HG03060 (cell line): ENCODE data around the gene ZSCAN30.

ENCODE experiments used
- ATAC-seq: cut with Tn5 transposase; IDR thresholded peaks from one replicate; pipeline ENCODE4 v1.9.1; 2021; ENCODE audit warnings: low read depth, moderate number of reproducible peaks; ENCODE audit not compliant: unreplicated experiment

ZSCAN30 gene

GRCh38 chr18:35282353-35282752 lies 7.7 kb downstream of the ZSCAN30 start:
- ATAC-seq: no peak

GRCh38 chr18:35278969-35279368 lies 11.1 kb downstream of the ZSCAN30 start:
- no peak for ATAC-seq

DNA sequence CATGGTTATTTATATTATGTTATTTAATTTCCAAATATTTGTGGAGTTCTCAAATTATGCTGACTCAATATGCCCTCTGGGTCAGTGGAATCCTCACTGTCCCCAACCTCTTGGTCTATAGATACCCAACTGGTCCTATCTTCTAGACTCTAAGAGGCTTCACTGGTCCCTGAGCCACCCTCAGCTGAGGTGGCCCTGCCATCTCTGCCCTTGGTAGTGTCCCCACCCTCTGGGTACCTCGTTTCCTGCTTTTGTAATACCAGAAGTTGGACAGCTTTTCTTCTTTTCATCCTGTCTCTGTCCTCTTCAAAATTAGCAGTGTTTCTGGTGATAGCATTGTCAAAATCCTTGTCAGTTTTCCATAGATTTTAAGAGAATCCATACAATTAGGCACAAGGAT lies 11.9 kb downstream of the ZSCAN30 start:
- no peak for ATAC-seq

DNA sequence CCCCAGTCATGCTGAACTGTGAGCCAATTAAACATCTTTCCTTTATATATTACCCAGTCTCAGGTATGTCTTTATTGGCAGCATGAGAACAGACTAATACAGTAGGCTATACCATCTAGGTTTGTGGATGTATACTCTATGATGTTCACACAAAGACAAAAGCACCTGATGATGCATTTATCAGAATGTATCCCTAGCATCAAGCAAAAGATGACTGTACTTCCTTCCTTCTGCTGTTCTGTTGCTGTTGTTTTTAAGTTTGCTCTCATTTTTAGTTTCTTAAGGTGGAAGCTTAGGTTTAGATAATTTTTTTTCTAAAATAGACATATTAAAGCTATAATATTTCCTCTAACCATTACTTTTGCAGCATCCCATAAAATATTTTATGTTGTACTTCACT lies 12.4 kb downstream of the ZSCAN30 start:
- no peak for ATAC-seq

- no peak for ATAC-seq
Measured at GRCh38 chr18:35276267-35276666, 13.8 kb downstream of the ZSCAN30 start.

DNA sequence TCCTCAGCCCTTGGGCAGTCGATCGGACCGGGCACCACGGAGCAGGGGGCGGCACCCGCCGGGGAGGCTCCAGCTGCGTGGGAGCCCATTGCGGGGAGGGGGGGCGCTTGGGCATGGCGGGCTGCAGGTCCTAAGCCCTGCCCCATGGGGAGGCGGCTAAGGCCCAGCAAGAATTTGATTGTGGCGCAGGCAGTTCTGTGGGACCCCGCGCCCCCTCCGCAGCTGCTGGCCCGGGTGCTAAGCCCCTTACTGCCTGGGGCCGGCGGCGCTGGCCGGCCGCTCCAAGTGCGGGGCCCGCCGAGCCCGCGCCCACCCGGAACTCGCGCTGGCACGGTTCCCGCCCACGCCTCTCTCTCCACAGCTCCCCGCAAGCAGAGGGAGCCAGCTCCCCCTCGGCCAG lies 18.4 kb downstream of the ZSCAN30 start:
- no peak for ATAC-seq

DNA sequence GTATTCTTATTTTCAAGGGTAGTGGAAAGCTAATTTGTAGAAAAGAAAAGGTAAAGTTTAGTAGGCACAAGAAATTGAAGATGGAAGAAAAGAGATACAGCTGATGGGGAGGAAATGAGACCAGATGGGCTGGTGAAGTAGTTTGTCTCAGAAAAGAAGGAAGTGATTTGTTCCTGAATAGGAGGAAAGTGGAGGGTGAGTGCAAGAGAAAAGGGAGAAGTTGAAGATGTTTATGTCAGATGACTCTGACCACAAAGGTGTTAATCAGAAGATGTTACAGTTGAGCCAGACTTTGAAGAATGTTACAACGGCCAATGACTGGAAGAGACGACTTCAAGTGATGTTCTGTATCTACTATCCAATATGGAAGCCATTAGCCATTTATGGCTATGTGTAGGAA lies 21.2 kb downstream of the ZSCAN30 start:
- no peak for ATAC-seq

DNA sequence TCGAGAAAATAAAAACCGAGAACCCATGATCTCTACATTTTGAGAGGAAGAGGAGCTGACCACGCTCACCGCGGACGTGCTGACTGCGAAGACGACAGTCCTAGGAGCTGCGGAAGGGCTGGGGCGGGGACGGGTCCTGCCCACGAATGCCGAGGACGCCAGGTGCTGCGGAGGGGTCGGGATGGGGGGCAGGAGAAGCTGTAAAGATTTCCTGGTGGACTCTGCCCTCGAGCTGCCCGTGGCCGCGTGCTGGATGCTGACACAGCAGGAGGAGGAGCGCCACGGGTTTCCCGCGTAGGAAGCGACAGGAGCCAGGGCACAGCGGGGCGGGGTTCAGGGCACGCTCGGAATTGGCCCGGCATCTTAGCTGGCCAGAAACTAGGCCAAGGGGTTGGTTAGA lies 22.2 kb downstream of the ZSCAN30 start:
- no peak for ATAC-seq

DNA sequence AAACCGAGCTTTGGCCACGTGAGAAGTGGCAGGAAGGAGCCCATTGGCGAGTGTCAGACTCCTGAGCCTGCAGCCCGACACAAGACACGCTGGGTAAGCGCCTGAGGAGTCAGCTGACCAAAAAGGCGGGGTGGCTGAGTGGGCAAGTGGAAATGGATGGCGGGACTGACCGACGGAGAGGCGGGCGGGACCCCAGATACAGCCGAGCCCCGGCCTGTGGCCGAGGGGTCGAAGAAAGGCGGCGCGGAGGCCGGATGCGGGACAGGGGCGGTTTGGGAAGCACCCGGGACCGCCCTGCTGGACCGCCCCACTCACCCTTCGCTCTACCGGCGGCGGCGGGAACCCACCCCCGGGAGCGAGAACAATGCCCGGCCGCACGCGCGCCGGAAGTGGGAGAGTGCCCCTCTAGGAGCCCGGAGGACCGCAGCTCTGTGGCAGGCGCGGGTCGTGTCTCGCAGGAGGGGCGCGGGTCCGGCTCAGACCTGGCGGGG lies 22.8 kb downstream of the ZSCAN30 start:
- no peak for ATAC-seq

GRCh38 chr18:35264409-35264808 lies 25.6 kb downstream of the ZSCAN30 start:
- ATAC-seq: no peak

DNA sequence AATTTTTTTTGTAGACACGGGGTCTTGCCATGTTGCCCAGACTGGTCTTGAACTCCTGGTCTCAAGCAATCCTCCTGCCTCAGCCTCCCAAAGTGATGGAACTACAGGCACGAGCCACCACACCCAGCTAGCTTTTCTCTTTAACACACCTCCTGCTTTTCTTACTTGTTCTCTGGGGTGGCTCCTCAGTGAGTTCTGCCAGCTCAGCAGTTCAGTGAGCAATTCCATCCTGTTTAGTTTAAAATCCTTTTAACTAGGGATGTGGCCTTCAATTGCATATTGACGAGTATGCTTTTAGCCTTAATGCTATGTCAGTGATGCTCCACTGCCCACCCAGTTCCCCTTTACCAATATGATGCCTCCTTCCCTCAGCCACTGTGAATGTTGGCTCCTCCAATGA lies 33.1 kb downstream of the ZSCAN30 start:
- ATAC-seq: no peak

DNA sequence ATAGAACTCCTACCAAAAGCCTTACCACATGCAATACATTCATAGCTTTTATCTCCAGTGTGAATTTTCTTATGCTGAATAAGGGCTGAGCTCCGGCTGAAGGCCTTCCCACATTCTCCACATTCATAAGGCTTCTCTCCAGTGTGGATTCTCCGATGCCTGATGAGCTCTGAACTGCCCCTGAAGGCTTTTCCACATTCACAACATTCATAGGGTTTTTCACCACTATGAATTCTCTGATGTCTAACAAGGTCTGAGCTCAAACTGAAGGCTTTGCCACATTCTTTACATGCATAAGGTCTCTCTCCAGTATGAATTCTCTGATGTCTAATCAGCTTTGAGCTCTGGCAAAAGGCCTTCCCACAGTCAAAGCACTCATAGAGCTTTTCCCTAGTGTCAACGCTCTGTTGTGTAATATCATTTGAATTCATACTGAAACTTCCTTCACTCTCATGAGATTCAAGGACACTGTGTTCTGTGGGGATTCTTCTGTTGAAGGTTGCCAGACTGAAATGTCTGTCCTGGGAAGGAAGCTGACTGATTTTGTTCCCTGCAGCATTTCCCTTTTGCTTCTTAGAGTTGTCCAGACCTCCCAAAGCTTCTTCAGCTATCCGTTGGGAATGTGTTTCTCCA lies 36.3 kb downstream of the ZSCAN30 start:
- no peak for ATAC-seq

GRCh38 chr18:35252466-35252865 lies 37.6 kb downstream of the ZSCAN30 start:
- no peak for ATAC-seq

DNA sequence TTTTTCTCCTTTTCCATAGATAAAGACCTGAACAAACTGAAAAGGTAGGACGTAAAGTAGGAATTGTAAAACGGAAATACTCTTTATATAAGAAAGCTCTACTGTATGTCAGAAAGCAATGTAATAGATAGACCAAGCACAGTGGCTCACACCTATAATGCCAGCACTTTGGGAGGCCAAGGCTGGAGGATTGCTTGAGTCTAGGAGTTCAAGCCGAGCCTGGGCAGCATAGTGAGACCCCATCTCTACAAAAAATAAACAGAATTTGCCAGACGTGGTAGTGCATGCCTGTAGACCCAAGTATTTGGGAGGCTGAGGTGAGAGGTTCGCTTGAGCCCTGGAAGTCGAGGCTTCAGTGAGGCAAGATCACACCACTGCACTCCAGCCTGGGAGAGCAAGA lies 41.6 kb downstream of the ZSCAN30 start:
- no peak for ATAC-seq

DNA sequence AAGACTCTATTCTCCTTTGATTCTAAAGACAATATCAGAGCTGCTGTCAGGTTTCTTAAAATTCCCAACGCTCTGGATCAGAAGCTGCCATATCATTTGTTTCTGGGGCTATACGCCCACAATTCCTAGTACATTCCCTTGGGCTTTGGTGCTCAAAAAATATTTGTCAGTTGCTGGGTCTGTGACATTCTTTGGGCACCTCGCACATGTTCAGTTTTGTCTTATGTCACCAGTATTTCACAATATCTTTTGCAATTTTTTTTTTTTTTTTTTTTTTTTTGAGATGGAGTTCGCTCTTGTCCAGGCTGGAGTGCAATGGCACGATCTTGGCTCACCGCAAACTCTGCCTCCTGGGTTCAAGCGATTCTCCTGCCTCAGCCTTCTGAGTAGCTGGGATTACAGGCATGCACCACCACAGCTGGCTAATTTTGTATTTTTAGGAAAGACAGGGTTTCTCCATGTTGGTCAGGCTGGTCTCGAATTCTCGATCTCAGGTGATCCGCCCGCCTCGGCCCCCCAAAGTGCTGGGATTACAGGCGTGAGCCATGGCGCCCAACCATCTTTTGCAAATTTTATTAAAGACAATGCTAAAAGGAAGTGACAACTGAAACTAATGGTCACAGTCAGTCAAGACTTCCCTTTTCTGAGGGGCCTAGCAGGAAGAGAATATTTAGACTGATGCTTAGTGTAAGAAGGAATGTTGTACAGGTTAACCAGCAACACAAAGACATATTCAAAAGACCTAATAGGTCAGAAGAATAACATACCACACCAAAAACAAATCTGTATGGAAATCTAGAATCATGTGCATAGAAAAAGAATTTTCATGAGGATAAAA lies 42.4 kb downstream of the ZSCAN30 start:
- no peak for ATAC-seq

- no peak for ATAC-seq
Measured at GRCh38 chr18:35246831-35247230, 43.2 kb downstream of the ZSCAN30 start.

- ATAC-seq: no peak
Measured at GRCh38 chr18:35245719-35246317, 44.2 kb downstream of the ZSCAN30 start.

DNA sequence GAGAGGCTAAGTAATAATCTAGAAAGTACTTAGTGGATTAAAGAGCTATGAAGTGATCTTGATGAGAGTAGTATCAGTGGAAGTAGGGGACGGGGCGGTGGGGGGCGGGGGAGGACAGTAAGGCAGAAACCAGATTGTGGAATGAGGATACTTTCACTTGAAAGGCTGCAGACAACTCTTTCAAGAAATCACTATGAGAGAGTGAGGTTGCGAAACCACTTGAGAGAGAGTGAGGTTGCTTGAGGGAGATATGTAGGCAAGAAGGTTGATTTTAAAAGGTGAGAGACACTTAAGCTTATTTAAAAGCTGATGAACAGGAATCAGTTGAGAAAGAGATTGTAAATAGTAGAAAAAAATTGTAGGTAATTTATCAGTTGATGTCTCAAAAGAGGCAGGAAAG lies 45.4 kb downstream of the ZSCAN30 start:
- ATAC-seq: no peak

DNA sequence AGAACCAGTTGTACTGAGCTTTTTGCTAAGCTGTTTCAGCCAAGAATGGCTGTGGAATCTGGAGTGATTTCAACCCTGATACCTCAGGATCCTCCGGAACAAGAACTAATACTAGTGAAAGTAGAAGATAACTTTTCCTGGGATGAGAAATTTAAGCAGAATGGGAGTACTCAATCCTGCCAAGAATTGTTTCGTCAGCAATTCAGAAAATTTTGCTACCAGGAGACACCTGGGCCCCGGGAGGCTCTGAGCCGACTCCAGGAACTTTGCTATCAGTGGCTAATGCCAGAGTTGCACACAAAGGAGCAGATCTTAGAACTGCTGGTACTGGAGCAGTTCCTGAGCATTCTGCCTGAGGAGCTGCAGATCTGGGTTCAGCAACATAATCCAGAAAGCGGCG lies 47.6 kb downstream of the ZSCAN30 start:
- ATAC-seq: no peak

DNA sequence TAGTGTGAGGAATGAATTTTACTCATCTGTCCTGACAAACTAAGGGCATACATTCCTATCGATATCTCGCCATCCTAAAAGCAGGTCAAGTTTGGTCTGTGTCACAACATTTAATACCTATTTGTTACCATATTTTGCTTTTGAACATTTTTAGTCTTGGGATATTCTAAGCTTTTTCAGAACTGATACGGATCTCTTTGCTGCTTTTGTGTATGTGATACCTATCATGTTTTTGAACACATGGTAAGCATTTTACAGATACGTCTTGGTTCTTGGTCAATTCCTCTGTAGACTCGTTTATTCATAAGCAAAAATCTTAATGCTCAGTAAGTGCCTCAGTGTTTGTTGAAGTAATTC lies 48.6 kb downstream of the ZSCAN30 start:
- ATAC-seq: no peak

- ATAC-seq: peak; percentile 91
Measured at GRCh38 chr18:35240664-35241447, 49.2 kb downstream of the ZSCAN30 start, which contains the start of gene ZNF397. TSS of gene ZNF397 (plus strand) at chr18:35241034. CDS start at chr18:35242471, 1,437 bp downstream.
